ENCODE measurements around the gene LRRC3B.

GRCh38 chr3:26579116-26579515 lies 43.5 kb upstream of the LRRC3B start:
- TF ChIP-seq POLR2A (IDR thresholded peaks at IDR 0.05) (no peak), EP300 (IDR thresholded peaks at IDR 0.05) (no peak)

Data from ovary (tissue), 1 donor.